GM23248 (cell line): ENCODE measurements around the gene RETREG1. TPM values are rescaled to one million over a fixed set of nuclear protein-coding genes. Genes with fewer than 3 reads are reported as not detected.
"Not testable (repeated sequence)": the region's sequence is repeated elsewhere in the genome, so short reads cannot be mapped to it uniquely, and the experiment has no call there.

ENCODE experiments used
- DNase-seq: peaks from one replicate; pipeline ENCODE4 v3.0.0-alpha.2; 2015
- H2AFZ ChIP-seq: fragments of 200-600 bp; sonication (generic); 2 replicates; pipeline ENCODE4 v1.6.1; 2016; ENCODE audit warnings: antibody characterized with exemption
- H3F3A ChIP-seq: fragments of 200-600 bp; sonication (generic); 2 replicates; pipeline ENCODE4 v1.6.1; 2016; ENCODE audit warnings: mild to moderate bottlenecking, antibody characterized with exemption, mixed run types; ENCODE audit not compliant: insufficient read depth
- H3K27ac ChIP-seq: fragments of 200-600 bp; sonication (generic); 2 replicates; pipeline ENCODE4 v1.5.1; 2016; ENCODE audit warnings: mild to moderate bottlenecking
- H3K27me3 ChIP-seq: fragments of 200-600 bp; sonication (generic); replicated peaks from 2 replicates; pipeline ENCODE4 v1.6.1; 2016; ENCODE audit warnings: mild to moderate bottlenecking; ENCODE audit not compliant: insufficient read depth
- H3K36me3 ChIP-seq: fragments of 200-600 bp; sonication (generic); 2 replicates; pipeline ENCODE4 v1.6.1; 2016; ENCODE audit warnings: low read depth, mild to moderate bottlenecking
- H3K4me1 ChIP-seq: fragments of 200-600 bp; sonication (generic); 2 replicates; pipeline ENCODE4 v1.6.1; 2016; ENCODE audit warnings: mild to moderate bottlenecking; ENCODE audit not compliant: insufficient read depth
- H3K4me2 ChIP-seq: fragments of 200-600 bp; sonication (generic); one replicate; pipeline ENCODE4 v1.6.1; 2016; ENCODE audit warnings: mild to moderate bottlenecking; ENCODE audit not compliant: unreplicated experiment
- H3K4me3 ChIP-seq: fragments of 200-600 bp; sonication (generic); 2 replicates; pipeline ENCODE4 v1.5.1; 2016; ENCODE audit warnings: mild to moderate bottlenecking
- H3K79me2 ChIP-seq: fragments of 200-600 bp; sonication (generic); 2 replicates; pipeline ENCODE4 v1.6.1; 2016; ENCODE audit warnings: mild to moderate bottlenecking; ENCODE audit not compliant: insufficient read depth
- H3K9ac ChIP-seq: fragments of 200-600 bp; sonication (generic); 2 replicates; pipeline ENCODE4 v1.6.1; 2016; ENCODE audit warnings: mild to moderate bottlenecking
- H3K9me2 ChIP-seq: fragments of 200-600 bp; sonication (generic); 2 replicates; pipeline ENCODE4 v1.6.1; 2016; ENCODE audit warnings: mixed run types, mild to moderate bottlenecking, moderate library complexity; ENCODE audit not compliant: insufficient read depth
- H3K9me3 ChIP-seq: fragments of 200-600 bp; sonication (generic); one replicate; pipeline ENCODE4 v1.6.1; 2017; ENCODE audit warnings: low read depth
- H4K20me1 ChIP-seq: fragments of 200-600 bp; sonication (generic); 2 replicates; pipeline ENCODE4 v1.6.0; 2016; ENCODE audit not compliant: insufficient read depth
- EZH2 ChIP-seq: fragments of 200-600 bp; sonication (generic); IDR thresholded peaks from 2 replicates; pipeline ENCODE4 v1.6.1; 2018; ENCODE audit warnings: antibody characterized with exemption, mild to moderate bottlenecking; ENCODE audit not compliant: insufficient read depth, poor library complexity, severe bottlenecking
- EZH2phosphoT487 ChIP-seq: fragments of 200-600 bp; sonication (generic); IDR thresholded peaks from 2 replicates; pipeline ENCODE4 v1.6.1; 2018; ENCODE audit warnings: antibody characterized with exemption, moderate library complexity, mild to moderate bottlenecking, low read depth; ENCODE audit not compliant: insufficient read depth
- WGBS, 2 experiments: methylation state at CpG; one replicate each; pipeline ENCODE4 v1.1.6; 2015 to 2017; ENCODE audit warnings: low lambda C conversion rate in 2 of 2, low coverage in 1 of 2; ENCODE audit errors: missing lambda C conversion rate in 2 of 2; 5-methylcytosine and 5-hydroxymethylcytosine counted together
- in situ Hi-C: fragments of 300-500 bp; cut with MboI; formaldehyde crosslinking; loops from 2 replicates; pipeline ENCODE4 v1.15.0; 2020
- polyA plus RNA-seq: library from polyadenylated mRNA; unstranded; fragments of >200 nt; fragmentation: Nextera tagmentation; extraction: Ambion mirVana; gene quantifications from 2 replicates; pipeline ENCODE4 v1.2.1, GENCODE V29; 2016
- total RNA-seq: library from RNA; depleted of rRNA; stranded (reverse); fragments of >200 nt; shearing (Covaris generic); gene quantifications from 2 replicates; pipeline ENCODE4 v1.2.3, GENCODE V29; 2014

Gene RETREG1
- total and polyA plus RNA-seq, 2 experiments from 2014 or later: 0.22 to 1.1 TPM

DNA sequence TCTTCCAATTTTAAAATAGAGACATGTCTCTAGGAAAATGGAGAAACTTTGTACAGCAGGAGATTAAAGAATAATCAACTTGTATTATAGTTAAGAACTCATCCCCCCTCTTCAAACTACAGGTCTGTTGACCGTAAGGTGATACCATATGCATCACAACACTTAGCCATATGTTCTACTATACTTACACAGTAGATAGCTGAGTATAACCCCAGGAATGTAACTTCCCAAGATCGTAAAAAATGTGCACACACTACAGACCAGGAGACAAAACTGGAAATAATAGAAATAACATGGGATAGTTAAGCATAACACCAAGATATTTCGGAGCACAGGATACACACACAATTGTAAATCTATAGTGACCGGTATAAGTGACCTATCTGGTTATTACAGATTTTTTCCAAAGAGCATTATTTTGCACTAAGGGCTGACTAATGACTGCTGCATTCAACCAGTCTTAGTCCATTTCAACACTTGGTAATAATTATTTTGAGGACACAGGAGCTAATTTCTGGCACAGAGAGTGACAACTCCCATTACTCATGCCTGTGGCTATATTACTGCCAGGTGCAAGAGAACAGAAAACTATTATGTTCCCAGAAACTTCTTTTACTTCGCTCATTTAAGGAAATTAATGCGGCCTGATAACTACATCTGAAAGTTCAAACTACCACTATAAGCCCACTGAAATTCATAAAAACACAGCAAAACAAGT, 135.8 kb downstream of the RETREG1 start:
- H3K36me3 ChIP-seq: no peaks in the 10 kb centered on the region
- no peaks in the 10 kb centered on the region for H3K27me3 ChIP-seq
- no peak for DNase-seq
- TF ChIP-seq EZH2phosphoT487: no peak
- no peak for TF ChIP-seq EZH2
- H3K4me1 ChIP-seq: no peaks in the 10 kb centered on the region
- H3K4me2 ChIP-seq: no peak overlapping the region
- no peaks in the 10 kb centered on the region for H3K79me2 ChIP-seq
- no peaks in the 10 kb centered on the region for H3F3A ChIP-seq
- H3K9me2 ChIP-seq: no peaks in the 10 kb centered on the region
- H3K4me3 ChIP-seq: no peak overlapping the region
- no peak overlapping the region for H3K9ac ChIP-seq
- 71 to 72% methylated on average over 6 of the region's 6 CpGs for WGBS, 2 experiments
- in situ Hi-C loops: loop anchor here (10.0 kb wide), 1 partner anchor 74 kb away; no protein-coding TSS in a partner anchor
- H2AFZ ChIP-seq: no peak overlapping the region
- no peaks in the 10 kb centered on the region for H4K20me1 ChIP-seq
- H3K9me3 ChIP-seq: no peaks in the 10 kb centered on the region
- no peak overlapping the region for H3K27ac ChIP-seq

DNA sequence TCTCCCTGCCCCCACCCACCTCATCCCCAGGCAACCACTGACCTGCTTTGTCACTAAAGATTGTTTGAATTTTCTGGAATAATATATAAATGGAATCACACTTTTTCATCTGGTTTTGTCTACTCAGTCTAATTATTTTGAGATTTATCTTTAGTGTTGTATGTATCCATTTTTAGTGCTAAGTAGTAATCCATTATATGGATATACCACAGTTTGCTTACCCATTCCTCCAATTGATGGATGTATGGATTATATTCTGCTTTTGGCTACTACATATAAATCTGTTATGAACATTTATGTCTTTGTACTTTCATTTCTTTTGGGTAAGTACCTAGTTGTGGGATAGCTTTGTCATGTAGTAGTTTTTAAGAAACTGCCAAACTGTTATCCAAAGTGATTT, 136.7 kb downstream of the RETREG1 start:
- H3K79me2 ChIP-seq: no peaks in the 10 kb centered on the region
- in situ Hi-C loops: loop anchor here (10.0 kb wide), 1 partner anchor 75 kb away; no protein-coding TSS in a partner anchor
- H3K27ac ChIP-seq: no peak overlapping the region
- H3K4me2 ChIP-seq: no peak overlapping the region
- no peak overlapping the region for H3K9ac ChIP-seq
- H3F3A ChIP-seq: no peaks in the 10 kb centered on the region
- no peaks in the 10 kb centered on the region for H3K27me3 ChIP-seq
- DNase-seq: no peak
- TF ChIP-seq EZH2 (no peak), EZH2phosphoT487 (no peak)
- no peaks in the 10 kb centered on the region for H3K4me1 ChIP-seq
- no peaks in the 10 kb centered on the region for H3K36me3 ChIP-seq
- no peak overlapping the region for H3K4me3 ChIP-seq
- no peak overlapping the region for H2AFZ ChIP-seq
- no peaks in the 10 kb centered on the region for H4K20me1 ChIP-seq
- H3K9me3 ChIP-seq: no peaks in the 10 kb centered on the region
- no peaks in the 10 kb centered on the region for H3K9me2 ChIP-seq

DNA sequence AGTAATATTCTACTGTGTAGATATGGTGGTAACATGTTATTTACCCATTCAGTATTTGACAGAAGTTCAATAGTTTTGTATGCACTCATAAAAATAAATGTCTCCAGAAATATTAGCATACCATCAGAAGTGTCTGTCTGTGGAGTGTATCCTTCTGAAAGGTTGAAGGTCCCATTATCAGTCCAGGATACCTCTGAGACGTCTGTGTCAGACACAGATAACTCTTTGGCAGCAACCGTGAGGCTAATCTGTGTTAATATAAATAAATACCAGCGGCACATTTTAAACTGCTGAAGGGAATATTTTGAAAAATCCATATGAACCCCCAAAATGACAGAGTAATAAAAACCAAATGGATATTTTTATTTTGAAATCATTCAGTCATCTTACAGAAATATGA, 139.3 kb downstream of the RETREG1 start:
- DNase-seq: no peak
- no peaks in the 10 kb centered on the region for H3K36me3 ChIP-seq
- no peaks in the 10 kb centered on the region for H3K9me2 ChIP-seq
- no peak overlapping the region for H2AFZ ChIP-seq
- no peak for TF ChIP-seq EZH2
- no peak for TF ChIP-seq EZH2phosphoT487
- H3K9ac ChIP-seq: no peak overlapping the region
- 91 to 94% methylated on average over 3 of the region's 3 CpGs for WGBS, 2 experiments
- no peaks in the 10 kb centered on the region for H4K20me1 ChIP-seq
- no peaks in the 10 kb centered on the region for H3K27me3 ChIP-seq
- in situ Hi-C loops: loop anchor here (10.0 kb wide), 1 partner anchor 717 kb away; no protein-coding TSS in a partner anchor
- H3K27ac ChIP-seq: no peak overlapping the region
- no peaks in the 10 kb centered on the region for H3K9me3 ChIP-seq
- H3F3A ChIP-seq: no peaks in the 10 kb centered on the region
- no peak overlapping the region for H3K4me2 ChIP-seq
- H3K4me3 ChIP-seq: no peak overlapping the region
- H3K4me1 ChIP-seq: no peaks in the 10 kb centered on the region
- no peaks in the 10 kb centered on the region for H3K79me2 ChIP-seq

DNA sequence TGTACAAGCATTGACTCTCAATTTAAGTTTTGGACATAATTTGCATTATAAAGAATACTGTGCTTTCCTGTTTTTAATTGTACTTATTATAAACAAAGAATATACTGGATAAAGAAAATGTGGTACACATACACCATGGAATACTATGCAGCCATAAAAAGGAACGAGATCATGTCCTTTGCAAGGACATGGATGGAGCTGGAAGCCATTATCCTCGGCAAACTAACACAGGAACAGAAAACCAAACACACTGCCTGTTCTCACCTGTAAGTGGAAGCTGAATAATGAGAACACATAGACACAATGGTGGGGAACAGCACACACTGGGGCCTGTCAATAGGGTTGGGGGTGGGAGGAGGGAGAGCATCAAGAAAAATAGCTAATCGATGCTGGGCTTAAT, 140.4 kb downstream of the RETREG1 start:
- not testable (repeated sequence) for DNase-seq
- 73 to 80% methylated on average over 3 of the region's 3 CpGs for WGBS, 2 experiments
- in situ Hi-C loops: loop anchor here (10.0 kb wide), 1 partner anchor 718 kb away; no protein-coding TSS in a partner anchor

More for the DNA sequence above, 140.4 kb downstream of the RETREG1 start:
- not testable (repeated sequence) for H3K36me3 ChIP-seq, H3K4me3 ChIP-seq, H3K4me2 ChIP-seq, H3K4me1 ChIP-seq, H3K9me3 ChIP-seq, H4K20me1 ChIP-seq, H3K9ac ChIP-seq, H3F3A ChIP-seq, H3K27me3 ChIP-seq, H2AFZ ChIP-seq, H3K27ac ChIP-seq, H3K79me2 ChIP-seq, H3K9me2 ChIP-seq
